Measurements from ENCODE around the gene SEC22A. TPM values are rescaled to one million over a fixed set of nuclear protein-coding genes. Genes with fewer than 3 reads are reported as not detected.

SEC22A gene
- total RNA-seq, 2 experiments from 2014 or later: 19.1 to 21.6 TPM

- ChIA-PET POLR2A (no interaction called here), CTCF (no interaction called here)
Observed at GRCh38 chr3:123321806-123322205, 120.1 kb downstream of the SEC22A start.

GRCh38 chr3:123322866-123323265, 121.1 kb downstream of the SEC22A start:
- CTCF ChIA-PET: no interaction called here
- POLR2A ChIA-PET: no interaction called here

Other genes with a start within 250 kb of the SEC22A start
- not detected for gene SEMA5B, start 174.2 kb upstream of the SEC22A start, total RNA-seq
- 10 to 100 TPM; 19.7 to 23.8 TPM for gene PDIA5, start 134.9 kb upstream of the SEC22A start, total RNA-seq
- not detected for gene ADCY5, start 247.1 kb downstream of the SEC22A start, total RNA-seq

Measured in activated CD8-positive, alpha-beta memory T cell treated with anti-CD3 and anti-CD28 coated beads for 36 hours (primary cell).